Measurements from ENCODE around the gene C10orf120.

DNA sequence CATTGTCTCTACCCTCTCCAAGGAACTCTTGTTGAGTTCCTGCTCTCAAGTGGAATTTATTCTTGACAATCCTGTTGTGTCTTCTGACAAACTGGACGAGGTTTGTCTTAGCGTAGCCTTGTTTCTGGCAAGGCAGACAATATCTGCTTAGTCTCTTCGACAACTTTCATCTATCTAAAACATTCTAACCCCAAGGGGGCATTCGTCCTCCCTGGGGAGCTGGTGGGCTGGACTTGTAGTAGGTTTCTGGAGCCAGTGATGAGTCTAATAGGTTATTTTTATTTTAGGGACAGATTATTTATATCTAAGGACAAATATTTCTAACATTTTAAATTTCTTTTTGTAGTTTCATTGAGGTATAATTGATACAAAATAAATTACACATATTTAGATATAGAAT, 7.3 kb upstream of the C10orf120 start:
- TF ChIP-seq CTCF (conservative IDR thresholded peaks at IDR 0.05 in 1 of 2, IDR thresholded peaks at IDR 0.05 in 1 of 2; ENCODE audit: extremely low read depth in 1 of 2, insufficient read depth in 1 of 2, low read depth in 1 of 2, low read length in 2 of 2) (no peak), EZH2 (IDR thresholded peaks at IDR 0.05; ENCODE audit: borderline replicate concordance, low read length) (no peak)

Measured in mammary epithelial cell (primary cell).